GM18873 (cell line): Measurements from ENCODE around the gene ATP2C2.

ENCODE experiments used
- ATAC-seq: cut with Tn5 transposase; IDR thresholded peaks from one replicate; pipeline ENCODE4 v1.9.1; 2021; ENCODE audit warnings: mild to moderate bottlenecking, moderate library complexity, moderate number of reproducible peaks; ENCODE audit not compliant: unreplicated experiment, low FRiP score

The ATP2C2 gene

GRCh38 chr16:84485255-84486010 is 117.1 kb downstream of the ATP2C2 start:
- ATAC-seq, result no peak

- ATAC-seq, result no peak
Measured at GRCh38 chr16:84486126-84486525, 117.8 kb downstream of the ATP2C2 start.

- ATAC-seq, result no peak
Measured at GRCh38 chr16:84486551-84487235, 118.4 kb downstream of the ATP2C2 start.

- ATAC-seq, result no peak
Measured at GRCh38 chr16:84487358-84487757, 119.0 kb downstream of the ATP2C2 start.

- ATAC-seq, result no peak
Measured at GRCh38 chr16:84489131-84489530, 120.8 kb downstream of the ATP2C2 start.

- ATAC-seq, result no peak
Measured at GRCh38 chr16:84495506-84495905, 127.2 kb downstream of the ATP2C2 start.

- no peak for ATAC-seq
Measured at GRCh38 chr16:84496991-84497390, 128.7 kb downstream of the ATP2C2 start.

GRCh38 chr16:84497418-84498222 is 129.3 kb downstream of the ATP2C2 start:
- no peak for ATAC-seq

GRCh38 chr16:84498223-84498610 is 129.9 kb downstream of the ATP2C2 start:
- ATAC-seq, result no peak

- ATAC-seq, result no peak
Measured at GRCh38 chr16:84498859-84499620, 130.7 kb downstream of the ATP2C2 start.

GRCh38 chr16:84499638-84500037 is 131.3 kb downstream of the ATP2C2 start:
- no peak for ATAC-seq

GRCh38 chr16:84500531-84500930 is 132.2 kb downstream of the ATP2C2 start:
- no peak for ATAC-seq

- ATAC-seq, result no peak
Measured at GRCh38 chr16:84501077-84501735, 132.9 kb downstream of the ATP2C2 start.

- no peak for ATAC-seq
Measured at GRCh38 chr16:84502075-84502474, 133.7 kb downstream of the ATP2C2 start.

GRCh38 chr16:84502581-84502980 is 134.2 kb downstream of the ATP2C2 start:
- no peak for ATAC-seq

GRCh38 chr16:84503751-84504395 is 135.5 kb downstream of the ATP2C2 start:
- ATAC-seq, result no peak

GRCh38 chr16:84504420-84505248 is 136.3 kb downstream of the ATP2C2 start, which contains the start of gene MEAK7:
Gene MEAK7, minus strand, starts transcription at chr16:84504659. Its CDS starts 6,573 bp downstream, at chr16:84498086.
- ATAC-seq, result peak; percentile 93
